BLaER1 (cell line): ENCODE results near the gene ATOSA.

Source experiments
- H3K27ac ChIP-seq: shearing (Covaris generic); formaldehyde crosslinking; 2 replicates; pipeline ENCODE4 v1.8.1; 2022
- H3K27me3 ChIP-seq: shearing (Covaris generic); formaldehyde crosslinking; 2 replicates; pipeline ENCODE4 v1.8.1; 2022
- H3K36me3 ChIP-seq: shearing (Covaris generic); formaldehyde crosslinking; 2 replicates; pipeline ENCODE4 v1.8.1; 2022
- H3K4me1 ChIP-seq: shearing (Covaris generic); formaldehyde crosslinking; 2 replicates; pipeline ENCODE4 v1.8.1; 2022
- H3K4me2 ChIP-seq: shearing (Covaris generic); formaldehyde crosslinking; 2 replicates; pipeline ENCODE4 v1.8.1; 2022
- H3K4me3 ChIP-seq: shearing (Covaris generic); formaldehyde crosslinking; 2 replicates; pipeline ENCODE4 v1.8.1; 2022
- H3K9ac ChIP-seq: shearing (Covaris generic); formaldehyde crosslinking; 2 replicates; pipeline ENCODE4 v1.8.1; 2022
- H3K9me3 ChIP-seq: shearing (Covaris generic); formaldehyde crosslinking; 2 replicates; pipeline ENCODE4 v1.8.1; 2022
- H4K20me1 ChIP-seq: shearing (Covaris generic); formaldehyde crosslinking; 2 replicates; pipeline ENCODE4 v1.8.1; 2022
- Cebpa-rat ChIP-seq: shearing (Covaris generic); IDR thresholded peaks from 2 replicates; pipeline ENCODE4 v1.8.1; 2022

ATOSA gene

GRCh38 chr15:52636459-52636858, 42.7 kb downstream of the ATOSA start:
- Histone ChIP-seq H3K9ac (no peak overlapping the region), H3K27ac (no peak overlapping the region), H3K4me1 (no peaks in the 10 kb centered on the region), H4K20me1 (peaks cover 19% of the 10 kb centered on the region), H3K4me2 (no peak overlapping the region), H3K27me3 (no peaks in the 10 kb centered on the region), H3K4me3 (no peak overlapping the region), H3K36me3 (peaks cover 53% of the 10 kb centered on the region), H3K9me3 (peaks cover 6% of the 10 kb centered on the region; the same call in 1 of the 2 replicates)
- no peak for TF ChIP-seq Cebpa-rat

GRCh38 chr15:52635908-52636307, 43.3 kb downstream of the ATOSA start:
- H3K27ac ChIP-seq = no peak overlapping the region
- no peak overlapping the region for H3K4me2 ChIP-seq
- peaks cover 6% of the 10 kb centered on the region; the same call in 1 of the 2 replicates for H3K9me3 ChIP-seq
- H3K36me3 ChIP-seq = peaks cover 47% of the 10 kb centered on the region
- H3K4me3 ChIP-seq = no peak overlapping the region
- no peaks in the 10 kb centered on the region for H3K27me3 ChIP-seq
- peaks cover 15% of the 10 kb centered on the region for H4K20me1 ChIP-seq
- no peak for TF ChIP-seq Cebpa-rat
- H3K9ac ChIP-seq = no peak overlapping the region
- H3K4me1 ChIP-seq = no peaks in the 10 kb centered on the region
